Fibroblast of skin of left biceps (primary cell): ENCODE data around the gene C1orf35.

Source experiments
- DNase-seq, 2 experiments: peaks; one replicate each; pipeline ENCODE4 v3.0.0-alpha.2; 2013; ENCODE audit warnings: low read depth in 2 of 2

The C1orf35 gene

GRCh38 chr1:228079013-228079412 lies 24.1 kb downstream of the C1orf35 start:
- DNase-seq: no peak

- DNase-seq: no peak
These were observed 25.4 kb downstream of the C1orf35 start for GRCh38 chr1:228077565-228078330.

- no peak for DNase-seq
These were observed 26.2 kb downstream of the C1orf35 start for GRCh38 chr1:228076796-228077430.

- no peak for DNase-seq
These were observed 27.3 kb downstream of the C1orf35 start for GRCh38 chr1:228075801-228076271.

GRCh38 chr1:228074954-228075730 lies 28.0 kb downstream of the C1orf35 start:
- no peak for DNase-seq

- DNase-seq: no peak
These were observed 29.1 kb downstream of the C1orf35 start for GRCh38 chr1:228073857-228074545.

DNA sequence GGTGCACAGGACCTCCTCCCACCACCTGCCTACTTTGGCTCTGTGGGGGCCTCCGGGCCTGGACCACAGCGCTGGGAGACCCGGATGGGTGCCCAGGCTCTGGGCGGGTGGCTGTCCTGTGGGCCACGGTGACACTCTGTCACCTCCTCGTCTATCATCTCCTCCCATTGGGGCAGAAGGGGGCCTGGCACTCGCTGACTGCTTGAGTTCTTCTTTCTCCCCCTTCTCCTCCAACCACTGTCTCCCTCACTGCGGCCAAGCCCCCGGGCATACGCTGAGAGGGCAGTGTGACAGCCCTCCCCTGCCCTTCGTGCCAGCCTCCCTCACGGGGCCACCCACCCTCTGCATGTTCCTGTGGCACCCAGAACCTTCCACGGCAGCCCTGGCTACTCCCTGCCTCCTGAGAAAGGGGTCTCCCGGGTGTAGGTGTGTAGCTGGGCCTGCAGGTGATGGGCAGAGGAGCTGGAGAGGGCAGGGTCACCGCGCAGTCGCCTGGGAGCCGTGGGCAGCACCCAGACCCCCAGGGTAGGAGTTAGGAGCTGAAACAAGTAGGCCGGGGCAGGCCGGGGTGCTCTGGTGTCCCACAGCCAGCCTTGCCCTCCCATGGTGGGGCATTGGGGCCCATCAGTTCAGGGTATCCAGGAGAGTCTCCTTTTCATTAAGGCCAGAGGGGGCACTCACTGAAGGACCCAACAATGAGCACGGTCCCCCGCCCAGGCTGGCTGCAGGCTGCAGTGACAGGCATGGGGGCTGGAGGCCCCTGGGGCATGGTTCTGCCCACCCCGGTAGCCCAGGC lies 29.9 kb downstream of the C1orf35 start:
- DNase-seq: no peak

GRCh38 chr1:228072658-228073043 lies 30.5 kb downstream of the C1orf35 start:
- no peak for DNase-seq

DNA sequence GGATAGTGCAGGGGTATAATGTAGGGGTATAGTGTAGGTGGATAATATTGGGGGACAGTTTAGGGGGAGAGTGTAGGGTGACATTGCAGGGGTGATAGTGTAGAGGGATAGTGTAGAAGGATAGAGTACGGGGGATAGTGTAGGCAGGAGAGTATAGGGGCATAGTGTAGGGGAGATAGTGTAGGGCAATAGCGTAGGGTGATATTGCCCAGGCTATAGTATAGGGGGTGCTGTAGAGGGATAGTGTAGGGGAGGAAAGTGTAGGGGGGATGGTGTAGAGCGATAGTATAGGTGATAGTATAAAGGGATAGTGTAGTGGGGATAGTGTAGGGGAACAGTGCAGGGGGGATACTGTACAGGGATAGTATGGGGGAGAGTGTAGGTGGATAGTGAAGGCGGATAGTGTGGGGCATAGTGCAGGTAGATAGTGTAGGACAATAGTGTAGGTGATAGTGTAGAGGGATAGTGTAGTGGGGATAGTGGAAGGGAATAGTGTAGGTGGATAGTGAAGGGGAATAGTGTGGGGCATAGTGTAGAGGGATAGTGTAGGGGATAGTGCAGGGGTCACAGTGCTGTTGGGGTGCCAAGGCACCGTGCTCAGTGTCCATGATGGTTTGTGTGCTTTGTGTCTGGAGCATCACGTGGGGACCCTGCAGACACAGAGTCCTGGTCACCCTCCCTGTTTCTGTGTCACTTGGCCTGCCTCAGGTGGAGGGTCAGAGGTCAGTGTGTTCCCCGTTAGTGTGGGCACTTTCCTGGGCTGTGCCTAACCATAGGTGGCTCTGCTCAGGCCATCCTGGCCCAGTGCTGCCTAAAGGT lies 31.1 kb downstream of the C1orf35 start:
- DNase-seq: no peak

- no peak for DNase-seq
These were observed 32.3 kb downstream of the C1orf35 start for GRCh38 chr1:228070851-228071250.

DNA sequence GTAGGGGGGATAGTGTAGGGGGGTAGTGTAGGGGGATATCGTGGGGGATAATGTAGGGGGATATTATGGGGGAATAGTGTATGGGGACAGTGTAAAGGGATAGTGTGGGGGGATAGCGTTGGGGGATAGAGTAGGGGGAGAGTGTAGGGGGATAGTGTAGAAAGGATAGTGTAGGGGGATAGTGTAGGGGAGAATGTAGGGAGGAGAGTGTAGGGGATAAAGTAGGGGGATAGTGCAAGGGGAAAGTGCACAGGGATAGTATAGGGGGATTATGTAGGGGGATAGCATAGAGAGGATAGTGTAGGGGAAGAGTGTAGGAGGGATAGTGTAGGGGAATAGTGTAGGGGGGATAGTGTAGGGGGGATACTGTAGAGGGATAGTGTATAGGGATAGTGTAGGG lies 33.0 kb downstream of the C1orf35 start:
- no peak for DNase-seq

DNA sequence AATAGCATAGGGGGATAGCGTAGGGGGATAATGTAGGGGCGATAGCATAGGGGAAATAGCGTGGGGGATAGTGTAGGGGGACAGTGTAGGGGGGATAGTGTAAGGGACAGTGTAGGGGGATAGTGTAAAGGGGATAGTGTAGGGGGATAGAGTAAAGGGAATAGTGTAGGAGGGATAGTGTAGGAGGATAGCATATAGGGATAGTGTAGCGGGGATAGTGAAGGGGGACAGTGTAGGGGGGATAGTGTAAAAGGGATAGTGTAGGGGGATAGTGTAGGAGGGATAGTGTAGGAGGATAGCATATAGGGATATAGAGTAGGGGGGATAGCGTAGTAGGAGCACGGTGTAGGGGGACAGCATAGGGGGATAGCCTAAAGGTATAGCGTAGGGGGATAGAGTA lies 34.8 kb downstream of the C1orf35 start:
- DNase-seq: no peak

DNA sequence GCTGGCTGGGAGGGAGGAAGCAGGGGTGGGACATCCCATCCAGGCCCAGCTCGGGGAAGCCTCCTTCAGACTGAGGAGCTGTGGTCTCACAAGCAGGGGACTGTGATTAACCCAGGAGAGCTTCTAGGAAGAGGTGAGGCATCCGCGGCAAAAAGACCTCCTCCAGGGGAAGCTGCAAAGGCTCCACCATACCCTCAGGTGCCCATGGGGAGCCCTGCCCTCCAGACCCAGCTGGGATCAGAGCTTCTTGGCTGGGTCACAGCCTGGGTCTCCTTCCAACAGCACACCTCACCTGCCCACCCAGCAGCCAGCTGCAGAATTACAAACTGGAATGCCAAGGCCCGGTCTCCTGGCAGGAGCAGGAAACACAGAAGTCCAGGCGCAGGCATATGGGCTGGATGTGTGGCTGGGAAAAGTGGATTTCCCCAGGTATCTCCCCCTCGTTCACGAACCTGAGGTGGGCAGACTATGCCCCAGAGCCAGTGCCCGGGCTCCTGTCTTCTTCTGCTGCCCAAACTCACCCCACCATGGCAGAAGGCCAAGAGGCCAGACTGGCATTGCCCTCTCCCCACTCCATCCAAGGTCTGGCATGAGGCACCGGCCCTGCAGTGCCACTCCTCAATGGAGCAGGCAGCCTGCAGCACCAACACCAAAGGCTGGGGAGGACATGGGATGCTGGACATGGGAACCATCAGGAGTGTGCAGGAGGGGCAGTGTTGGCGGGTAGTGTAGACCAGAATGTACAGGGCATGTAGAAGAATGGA lies 36.1 kb downstream of the C1orf35 start:
- no peak for DNase-seq

DNA sequence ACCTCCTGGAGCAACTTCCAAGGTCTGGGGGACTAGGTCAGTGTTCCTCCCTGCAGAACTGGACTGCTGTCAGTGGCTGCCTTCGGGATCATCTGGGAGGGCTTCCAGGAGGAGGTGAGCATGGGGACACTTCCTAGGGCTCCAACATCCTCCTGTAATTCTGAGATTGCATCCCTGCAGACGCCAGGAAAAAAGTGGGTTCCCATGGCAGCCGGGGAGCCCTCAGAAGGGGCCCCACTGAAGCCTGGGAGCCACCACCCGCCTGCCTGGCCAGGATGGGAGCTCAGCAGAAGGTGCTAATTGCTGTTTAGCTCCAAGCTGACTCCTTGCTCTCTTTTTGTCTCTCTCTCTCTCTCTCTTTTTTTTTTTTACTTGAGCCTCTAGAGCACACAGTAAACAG lies 36.7 kb downstream of the C1orf35 start:
- DNase-seq: no peak

DNA sequence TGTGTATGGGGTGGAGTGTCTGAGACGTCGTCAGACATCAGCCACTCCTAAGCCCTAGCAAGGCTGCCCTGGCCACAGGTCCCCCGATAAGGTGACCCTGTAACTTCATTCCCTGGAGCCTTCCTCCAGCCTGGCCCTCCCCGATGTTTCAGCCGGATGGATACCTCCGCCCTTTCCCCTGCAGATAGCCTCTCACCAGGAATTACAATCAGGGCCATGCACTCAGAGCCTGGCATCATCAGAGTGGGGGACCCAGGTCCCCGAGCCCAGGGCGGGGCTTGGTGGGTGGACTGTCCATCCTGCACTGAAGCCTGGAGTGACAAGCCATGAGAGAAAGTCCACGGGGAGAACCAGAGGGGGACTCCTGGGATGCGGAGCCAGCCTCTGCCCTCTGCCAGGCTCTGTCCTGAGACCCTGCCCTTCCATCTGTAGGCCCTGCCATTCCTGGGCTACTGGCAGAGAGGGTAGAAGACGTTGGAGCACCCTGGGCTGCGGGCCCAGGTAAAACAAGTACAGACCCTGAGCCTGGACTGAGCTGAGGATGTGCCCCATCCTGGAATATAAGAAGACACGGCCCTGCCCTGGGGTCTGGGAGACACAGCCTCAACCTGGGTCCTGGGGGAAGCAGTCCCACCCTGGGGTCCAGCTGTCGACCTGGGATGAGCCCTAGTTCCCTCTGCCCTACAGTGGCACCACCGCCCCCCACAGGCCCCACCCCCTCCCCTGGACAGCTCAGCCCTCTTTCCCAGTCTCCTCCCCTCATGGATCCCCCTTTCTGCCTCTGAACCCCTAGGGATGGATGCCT lies 37.4 kb downstream of the C1orf35 start:
- no peak for DNase-seq

- DNase-seq: no peak
These were observed 38.2 kb downstream of the C1orf35 start for GRCh38 chr1:228064741-228065542.

DNA sequence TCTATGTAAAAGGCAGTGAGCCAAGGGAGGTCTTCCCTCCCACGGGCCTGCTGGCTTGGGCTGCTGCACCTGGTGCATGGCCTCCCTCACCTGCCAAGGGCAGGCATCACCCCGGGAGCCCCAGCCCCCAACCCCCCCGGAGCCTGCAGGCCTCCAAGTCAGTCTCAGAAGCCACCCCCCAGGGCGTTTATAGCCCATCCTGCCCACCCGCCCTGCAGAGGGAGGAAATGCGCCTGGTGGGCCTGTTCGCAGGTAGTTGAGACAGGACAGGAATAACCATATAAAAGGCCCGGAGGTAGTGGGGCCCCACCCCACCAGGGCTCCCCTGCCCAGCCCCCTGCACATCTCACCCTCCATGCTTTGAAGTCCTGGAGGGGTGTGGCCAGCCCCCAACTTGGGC lies 38.8 kb downstream of the C1orf35 start:
- DNase-seq: no peak
